ENCODE results near the gene ZNF655.
A peak's percentile ranks its signal among the peaks of the same experiment; 100 is the strongest.

Gene ZNF655

GRCh38 chr7:99607548-99607947 is 49.1 kb downstream of the ZNF655 start:
- Histone ChIP-seq H3K27ac (no peak overlapping the region), H3K4me3 (no peak overlapping the region)
- no peak for TF ChIP-seq CTCF (IDR thresholded peaks at IDR 0.05)
- DNase-seq (ENCODE audit: low spot score) = no peak

GRCh38 chr7:99614495-99614894 is 56.1 kb downstream of the ZNF655 start:
- no peak for TF ChIP-seq CTCF (IDR thresholded peaks at IDR 0.05)
- H3K27ac ChIP-seq = no peak overlapping the region
- no peak for DNase-seq (ENCODE audit: low spot score)
- no peak overlapping the region for H3K4me3 ChIP-seq

- DNase-seq (ENCODE audit: low spot score) = peak; percentile 17
- Histone ChIP-seq H3K4me3 (peak overlapping the region; percentile 93), H3K27ac (peak overlapping the region in 1 of 2 donors; percentile 79)
- TF ChIP-seq CTCF (IDR thresholded peaks at IDR 0.05) = no peak
Observed at GRCh38 chr7:99615989-99616358, 57.5 kb downstream of the ZNF655 start.

GRCh38 chr7:99616359-99617191 is 58.1 kb downstream of the ZNF655 start, which contains the start of gene ZSCAN25:
Gene ZSCAN25 (plus strand): TSS chr7:99616946. CDS start chr7:99619607, 2,661 bp downstream.
- Histone ChIP-seq H3K4me3 (peak within 1 kb of the TSS; percentile 93), H3K27ac (peak within 1 kb of the TSS; percentile 79 to 88)
- peak; percentile 88 for DNase-seq (ENCODE audit: low spot score)
- TF ChIP-seq CTCF (IDR thresholded peaks at IDR 0.05) = no peak

GRCh38 chr7:99617192-99617781 is 58.8 kb downstream of the ZNF655 start:
- Histone ChIP-seq H3K4me3 (peak overlapping the region; percentile 93), H3K27ac (peak overlapping the region; percentile 79 to 88)
- DNase-seq (ENCODE audit: low spot score) = no peak
- no peak for TF ChIP-seq CTCF (IDR thresholded peaks at IDR 0.05)

- Histone ChIP-seq H3K4me3 (no peak overlapping the region), H3K27ac (no peak overlapping the region)
- TF ChIP-seq CTCF (IDR thresholded peaks at IDR 0.05) = no peak
- no peak for DNase-seq (ENCODE audit: low spot score)
Observed at GRCh38 chr7:99618726-99619125, 60.3 kb downstream of the ZNF655 start.

Data from coronary artery (tissue), 2 donors.